HepG2 (cell line): ENCODE measurements around the gene SLC35E4. TPM values are rescaled to one million over a fixed set of nuclear protein-coding genes. Genes with fewer than 3 reads are reported as not detected.

Experiments
- ATF6 ChIP-seq: sonication (generic); formaldehyde crosslinking; conservative IDR thresholded peaks from 2 replicates; pipeline ENCODE4 v1.4.0; 2020; ENCODE audit warnings: missing genetic modification reagents
- GATAD2A ChIP-seq: IDR thresholded peaks from 2 replicates; pipeline ENCODE4 v1.6.1; 2016
- LRRFIP1 ChIP-seq: sonication (generic); formaldehyde crosslinking; conservative IDR thresholded peaks from 2 replicates; pipeline ENCODE4 v1.4.0; 2020; ENCODE audit warnings: missing genetic modification reagents
- MED13 ChIP-seq: sonication (generic); formaldehyde crosslinking; IDR thresholded peaks from 2 replicates; pipeline ENCODE4 v1.5.0; 2020; ENCODE audit warnings: missing genetic modification reagents
- PHF8 ChIP-seq: sonication (generic); formaldehyde crosslinking; IDR thresholded peaks from 2 replicates; pipeline ENCODE4 v1.5.0; 2020; ENCODE audit warnings: missing genetic modification reagents
- TBL1XR1 ChIP-seq: fragments of 150-350 bp; IDR thresholded peaks from 2 replicates; pipeline ENCODE4 v1.6.1; 2014; ENCODE audit warnings: borderline replicate concordance, low read length; ENCODE audit not compliant: partially characterized antibody
- ZNF274 ChIP-seq: sonication (generic); formaldehyde crosslinking; IDR thresholded peaks from 2 replicates; pipeline ENCODE4 v1.5.1; 2020; ENCODE audit warnings: mild to moderate bottlenecking, missing genetic modification reagents
- ZNF605 ChIP-seq: sonication (generic); formaldehyde crosslinking; IDR thresholded peaks from 2 replicates; pipeline ENCODE4 v1.8.0; 2022; ENCODE audit warnings: mild to moderate bottlenecking, missing genetic modification reagents
- ZNF770 ChIP-seq: sonication (generic); formaldehyde crosslinking; IDR thresholded peaks from 2 replicates; pipeline ENCODE4 v1.5.0; 2020; ENCODE audit warnings: mild to moderate bottlenecking, missing genetic modification reagents
- polyA plus RNA-seq, 8 experiments: library from polyadenylated mRNA; depleted of rRNA in 3 of 8; stranded (reverse) in 7 of 8; unstranded in 1 of 8; fragments of >200 nt; fragmentation: Illumina TruSeq in 4 of 8; extraction: Trizol in 4 of 8; gene quantifications; 2 replicates each; pipeline versions ENCODE4 v1.2.1 to v1.2.3, GENCODE V29; 2011 to 2016; ENCODE audit warnings: low read depth in 4 of 8, missing spikeins in 1 of 8, mixed read lengths in 1 of 8; ENCODE audit not compliant: insufficient read depth in 1 of 8
- total RNA-seq, 5 experiments: library from RNA; depleted of rRNA; stranded (reverse); fragments of >200 nt; fragmentation: Illumina TruSeq; extraction: Trizol; gene quantifications; 2 replicates each; pipeline ENCODE4 v1.2.3, GENCODE V29; 2016; ENCODE audit warnings: low read depth in 1 of 5
- TF ChIP-seq, protein P1 (sequence below): sonication (generic); formaldehyde crosslinking; IDR thresholded peaks from 2 replicates; pipeline ENCODE4 v1.4.0; 2020; ENCODE audit warnings: missing genetic modification reagents
- TF ChIP-seq, protein P2 (sequence below): fragments of 450-650 bp; IDR thresholded peaks from 2 replicates; pipeline ENCODE4 v1.6.1; 2016
- TF ChIP-seq, protein P3 (sequence below): sonication (generic); formaldehyde crosslinking; conservative IDR thresholded peaks from 2 replicates; pipeline ENCODE4 v1.8.1; 2023; ENCODE audit warnings: missing genetic modification reagents
- TF ChIP-seq, protein P4 (sequence below): IDR thresholded peaks from 2 replicates; pipeline ENCODE4 v1.6.1; 2016

Gene SLC35E4
- total and polyA plus RNA-seq, 2 of the 13 experiments (the other 11 are each of a cell fraction or from before 2014, with no cell fraction given): 0.07 to 0.15 TPM

GRCh38 chr22:30634471-30635233 is 929 bp upstream of the SLC35E4 start (continued):
- TF ChIP-seq, protein P1, sequence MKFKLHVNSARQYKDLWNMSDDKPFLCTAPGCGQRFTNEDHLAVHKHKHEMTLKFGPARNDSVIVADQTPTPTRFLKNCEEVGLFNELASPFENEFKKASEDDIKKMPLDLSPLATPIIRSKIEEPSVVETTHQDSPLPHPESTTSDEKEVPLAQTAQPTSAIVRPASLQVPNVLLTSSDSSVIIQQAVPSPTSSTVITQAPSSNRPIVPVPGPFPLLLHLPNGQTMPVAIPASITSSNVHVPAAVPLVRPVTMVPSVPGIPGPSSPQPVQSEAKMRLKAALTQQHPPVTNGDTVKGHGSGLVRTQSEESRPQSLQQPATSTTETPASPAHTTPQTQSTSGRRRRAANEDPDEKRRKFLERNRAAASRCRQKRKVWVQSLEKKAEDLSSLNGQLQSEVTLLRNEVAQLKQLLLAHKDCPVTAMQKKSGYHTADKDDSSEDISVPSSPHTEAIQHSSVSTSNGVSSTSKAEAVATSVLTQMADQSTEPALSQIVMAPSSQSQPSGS: no peak
- no peak for TF ChIP-seq TBL1XR1
- TF ChIP-seq, protein P2, sequence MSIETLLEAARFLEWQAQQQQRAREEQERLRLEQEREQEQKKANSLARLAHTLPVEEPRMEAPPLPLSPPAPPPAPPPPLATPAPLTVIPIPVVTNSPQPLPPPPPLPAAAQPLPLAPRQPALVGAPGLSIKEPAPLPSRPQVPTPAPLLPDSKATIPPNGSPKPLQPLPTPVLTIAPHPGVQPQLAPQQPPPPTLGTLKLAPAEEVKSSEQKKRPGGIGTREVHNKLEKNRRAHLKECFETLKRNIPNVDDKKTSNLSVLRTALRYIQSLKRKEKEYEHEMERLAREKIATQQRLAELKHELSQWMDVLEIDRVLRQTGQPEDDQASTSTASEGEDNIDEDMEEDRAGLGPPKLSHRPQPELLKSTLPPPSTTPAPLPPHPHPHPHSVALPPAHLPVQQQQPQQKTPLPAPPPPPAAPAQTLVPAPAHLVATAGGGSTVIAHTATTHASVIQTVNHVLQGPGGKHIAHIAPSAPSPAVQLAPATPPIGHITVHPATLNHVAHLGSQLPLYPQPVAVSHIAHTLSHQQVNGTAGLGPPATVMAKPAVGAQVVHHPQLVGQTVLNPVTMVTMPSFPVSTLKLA: peak; percentile 46
- TF ChIP-seq MED13 (CRISPR knock-in tag): no peak
- TF ChIP-seq GATAD2A: 0 out of 2 replicates have a peak, but pooled peaks have one; percentile 16
- no peak for TF ChIP-seq ATF6 (CRISPR knock-in tag)
- TF ChIP-seq ZNF274: 0 out of 2 replicates have a peak, but pooled peaks have one; percentile 48
- TF ChIP-seq ZNF770 (CRISPR knock-in tag): 0 out of 2 replicates have a peak, but pooled peaks have one; percentile 29
- TF ChIP-seq, protein P3, sequence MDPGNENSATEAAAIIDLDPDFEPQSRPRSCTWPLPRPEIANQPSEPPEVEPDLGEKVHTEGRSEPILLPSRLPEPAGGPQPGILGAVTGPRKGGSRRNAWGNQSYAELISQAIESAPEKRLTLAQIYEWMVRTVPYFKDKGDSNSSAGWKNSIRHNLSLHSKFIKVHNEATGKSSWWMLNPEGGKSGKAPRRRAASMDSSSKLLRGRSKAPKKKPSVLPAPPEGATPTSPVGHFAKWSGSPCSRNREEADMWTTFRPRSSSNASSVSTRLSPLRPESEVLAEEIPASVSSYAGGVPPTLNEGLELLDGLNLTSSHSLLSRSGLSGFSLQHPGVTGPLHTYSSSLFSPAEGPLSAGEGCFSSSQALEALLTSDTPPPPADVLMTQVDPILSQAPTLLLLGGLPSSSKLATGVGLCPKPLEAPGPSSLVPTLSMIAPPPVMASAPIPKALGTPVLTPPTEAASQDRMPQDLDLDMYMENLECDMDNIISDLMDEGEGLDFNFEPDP (CRISPR knock-in tag): no peak
- TF ChIP-seq, protein P4, sequence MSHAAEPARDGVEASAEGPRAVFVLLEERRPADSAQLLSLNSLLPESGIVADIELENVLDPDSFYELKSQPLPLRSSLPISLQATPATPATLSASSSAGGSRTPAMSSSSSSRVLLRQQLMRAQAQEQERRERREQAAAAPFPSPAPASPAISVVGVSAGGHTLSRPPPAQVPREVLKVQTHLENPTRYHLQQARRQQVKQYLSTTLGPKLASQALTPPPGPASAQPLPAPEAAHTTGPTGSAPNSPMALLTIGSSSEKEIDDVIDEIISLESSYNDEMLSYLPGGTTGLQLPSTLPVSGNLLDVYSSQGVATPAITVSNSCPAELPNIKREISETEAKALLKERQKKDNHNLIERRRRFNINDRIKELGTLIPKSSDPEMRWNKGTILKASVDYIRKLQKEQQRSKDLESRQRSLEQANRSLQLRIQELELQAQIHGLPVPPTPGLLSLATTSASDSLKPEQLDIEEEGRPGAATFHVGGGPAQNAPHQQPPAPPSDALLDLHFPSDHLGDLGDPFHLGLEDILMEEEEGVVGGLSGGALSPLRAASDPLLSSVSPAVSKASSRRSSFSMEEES (CRISPR knock-in tag): no peak
- no peak for TF ChIP-seq ZNF605
- no peak for TF ChIP-seq LRRFIP1 (CRISPR knock-in tag)
- TF ChIP-seq PHF8 (CRISPR knock-in tag): no peak
